ENCODE data around the gene IQCK.

- TF ChIP-seq CTCF (IDR thresholded peaks at IDR 0.05) = no peak
- no peak for TF ChIP-seq EP300 (IDR thresholded peaks at IDR 0.05)
- no peak for TF ChIP-seq POLR2A (IDR thresholded peaks at IDR 0.05)
Measured at GRCh38 chr16:19863990-19864389, 145.9 kb downstream of the IQCK start.
